Lower lobe of right lung (tissue), 1 donor: ENCODE data around the gene ZNF860. TPM values are rescaled to one million over a fixed set of nuclear protein-coding genes. Genes with fewer than 3 reads are reported as not detected.

Experiments
- total RNA-seq: library from RNA; stranded (reverse); fragmentation: NEBNext Ultra II Directional; extraction: Animal tissue kit (Norgen Biotek cat#: 25700); gene quantifications from one replicate; pipeline ENCODE4 v1.2.1, GENCODE V29; 2021
- donor health status: DM: no; HTN: yes; CAD: no; lungs with severe emphysema.

The ZNF860 gene
- total RNA-seq, 1 donor from 2014 or later, result 1.6 TPM

Other genes with a start within 250 kb of the ZNF860 start
- 18.8 TPM for gene OSBPL10, start 488 bp upstream of the ZNF860 start, total RNA-seq
- gene GPD1L, start 124.9 kb downstream of the ZNF860 start, total RNA-seq, result 77.9 TPM